GM18870 (cell line): ENCODE measurements around the gene ANKRD10.
"Not testable (repeated sequence)": the region's sequence is repeated elsewhere in the genome, so short reads cannot be mapped to it uniquely, and the experiment has no call there.

Experiments used
- ATAC-seq: cut with Tn5 transposase; IDR thresholded peaks from one replicate; pipeline ENCODE4 v1.9.1; 2021; ENCODE audit warnings: moderate library complexity; ENCODE audit not compliant: unreplicated experiment

The ANKRD10 gene

GRCh38 chr13:110915057-110915873, at the start of gene ANKRD10:
Gene ANKRD10, minus strand, starts transcription at chr13:110915069. Its CDS starts 135 bp downstream, at chr13:110914934.
- ATAC-seq, result peak; percentile 78

- no peak for ATAC-seq
Measured at GRCh38 chr13:110964229-110965037, 49.6 kb upstream of the ANKRD10 start.

DNA sequence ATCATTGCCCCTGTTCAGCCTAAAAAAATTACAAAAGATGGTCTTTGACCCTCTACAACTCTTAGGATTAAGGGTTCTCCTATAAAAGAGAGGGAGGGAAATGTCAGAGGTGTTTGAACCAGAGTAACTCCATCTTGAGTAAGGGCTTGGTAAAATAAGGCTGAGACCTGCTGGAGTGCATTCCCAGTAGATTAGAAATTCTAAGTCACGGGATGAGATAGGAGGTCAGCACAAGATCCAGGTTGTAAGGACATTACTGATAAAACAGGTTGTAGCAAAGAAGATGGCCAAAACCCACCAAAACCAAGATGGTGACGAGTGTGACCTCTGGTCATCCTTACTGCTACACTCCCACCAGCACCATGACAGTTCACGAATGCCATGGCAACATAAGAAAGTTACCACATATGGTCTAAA, 48.7 kb upstream of the ANKRD10 start:
- no peak for ATAC-seq

- ATAC-seq, result no peak
Measured at GRCh38 chr13:110961959-110962358, 47.1 kb upstream of the ANKRD10 start.

- ATAC-seq, result no peak
Measured at GRCh38 chr13:110960204-110960603, 45.3 kb upstream of the ANKRD10 start.

DNA sequence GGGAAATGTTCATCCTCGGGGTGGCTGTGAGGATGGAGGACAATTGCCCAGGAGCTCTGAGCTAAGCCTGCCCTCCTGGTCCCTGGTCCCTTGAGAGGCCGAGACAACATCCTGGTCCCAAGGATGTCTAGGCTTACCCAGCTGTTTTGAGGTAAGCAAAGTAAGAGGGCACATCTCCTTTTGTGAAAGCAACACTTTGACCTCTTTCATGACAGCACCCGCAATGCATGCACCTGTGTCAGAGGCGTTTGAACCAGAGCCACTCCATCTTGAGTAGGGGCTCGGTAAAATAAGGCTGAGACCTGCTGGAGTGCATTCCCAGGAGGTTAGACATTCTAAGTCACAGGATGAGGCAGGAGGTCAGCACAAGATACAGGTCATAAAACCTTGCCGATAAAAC, 43.1 kb upstream of the ANKRD10 start:
- no peak for ATAC-seq

- ATAC-seq, result no peak
Measured at GRCh38 chr13:110957181-110957884, 42.5 kb upstream of the ANKRD10 start.

- ATAC-seq, result not testable (repeated sequence)
Measured at GRCh38 chr13:110956216-110956615, 41.3 kb upstream of the ANKRD10 start.

DNA sequence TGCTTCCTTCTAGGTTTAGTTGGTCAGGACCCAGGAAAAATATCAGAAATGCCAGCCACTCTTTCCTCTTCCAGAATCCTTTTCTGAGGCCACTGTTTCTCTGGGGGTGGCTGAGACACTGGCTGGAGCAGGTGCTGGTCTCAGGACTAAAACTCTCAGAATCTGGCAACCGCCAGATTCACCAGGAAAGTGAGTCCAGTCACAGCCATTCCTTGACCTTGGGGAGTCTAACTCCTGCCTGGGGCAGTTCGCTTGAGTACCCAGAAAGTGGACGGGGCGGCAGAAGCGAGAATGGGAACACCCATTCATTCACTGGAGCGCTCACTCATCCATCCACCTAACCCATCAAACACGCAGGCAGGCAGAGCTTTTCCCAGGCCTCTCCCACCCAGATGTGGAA, 40.7 kb upstream of the ANKRD10 start:
- ATAC-seq, result not testable (repeated sequence)

DNA sequence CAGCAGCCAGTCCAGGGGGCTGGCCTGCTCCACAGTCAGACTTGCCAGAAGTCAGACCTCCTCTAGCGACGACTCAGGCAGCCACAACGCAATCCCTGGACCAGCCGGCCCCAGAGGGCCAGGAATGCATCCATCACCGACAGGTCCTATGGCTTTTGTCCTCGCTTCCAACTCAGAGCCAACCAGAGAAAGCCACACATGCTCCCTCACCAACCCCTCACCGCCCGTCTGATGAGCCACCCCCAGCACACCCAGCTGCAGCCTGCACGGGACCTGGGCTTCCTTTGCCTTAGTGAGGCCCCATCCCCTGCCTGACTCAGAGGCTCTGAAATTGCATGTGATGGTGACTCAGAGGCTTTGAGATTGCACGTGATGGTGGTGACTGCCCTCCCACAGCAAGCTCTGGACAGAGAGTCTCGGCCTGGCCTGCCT, 40.2 kb upstream of the ANKRD10 start:
- ATAC-seq, result peak; percentile 41

DNA sequence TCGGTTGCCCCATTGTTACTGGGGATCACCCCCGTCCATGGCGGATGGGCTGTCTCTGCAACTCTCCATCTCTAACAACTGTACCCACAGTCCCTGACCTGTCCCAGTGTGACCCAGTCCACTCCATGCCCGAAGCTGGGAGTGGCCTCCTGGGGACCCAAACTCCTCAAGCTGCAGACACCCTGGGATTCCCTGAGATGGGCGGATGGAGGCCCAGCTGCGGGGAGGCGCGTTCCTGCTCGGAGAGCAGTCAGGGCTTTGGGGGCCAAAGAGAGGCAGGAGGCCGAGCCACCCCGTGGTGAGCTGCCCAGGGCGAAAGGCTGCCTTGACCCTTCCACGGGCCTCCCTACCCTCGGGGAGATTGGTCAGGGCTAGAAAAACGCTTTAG, 39.7 kb upstream of the ANKRD10 start:
- not testable (repeated sequence) for ATAC-seq

DNA sequence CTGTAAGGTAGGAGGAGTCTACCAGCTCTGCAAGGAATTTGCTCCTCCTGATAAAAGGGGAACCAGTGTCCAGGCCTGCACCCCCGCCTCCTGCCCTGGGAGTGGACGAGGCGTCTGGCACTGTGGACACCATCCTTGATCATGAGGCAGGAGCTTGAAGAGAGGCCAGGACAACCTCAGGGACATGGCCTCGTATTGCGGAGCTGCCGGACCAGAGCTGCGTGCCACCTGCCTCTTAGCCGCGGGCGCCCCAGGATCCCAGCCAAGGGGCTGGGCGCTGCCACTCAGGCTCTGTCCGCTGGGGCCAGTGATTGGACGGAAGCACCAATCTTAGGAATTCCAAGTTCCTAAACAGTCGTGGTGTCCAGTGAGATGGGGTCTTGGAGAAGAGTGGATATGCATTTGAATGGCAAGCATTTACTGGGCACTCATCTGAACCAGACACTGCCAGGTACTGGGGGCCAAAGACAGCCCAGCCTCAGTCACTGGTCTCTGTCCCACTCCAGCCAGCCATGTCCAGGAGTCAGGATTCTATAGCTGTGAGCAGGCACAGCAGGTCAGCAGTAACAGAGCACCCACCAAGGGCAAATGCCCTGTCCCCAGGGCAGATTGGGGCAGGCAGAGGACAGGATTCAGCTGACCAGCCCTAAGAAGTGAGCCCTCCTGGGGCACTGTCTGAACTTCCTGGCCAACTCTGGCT, 39.1 kb upstream of the ANKRD10 start:
- no peak for ATAC-seq

DNA sequence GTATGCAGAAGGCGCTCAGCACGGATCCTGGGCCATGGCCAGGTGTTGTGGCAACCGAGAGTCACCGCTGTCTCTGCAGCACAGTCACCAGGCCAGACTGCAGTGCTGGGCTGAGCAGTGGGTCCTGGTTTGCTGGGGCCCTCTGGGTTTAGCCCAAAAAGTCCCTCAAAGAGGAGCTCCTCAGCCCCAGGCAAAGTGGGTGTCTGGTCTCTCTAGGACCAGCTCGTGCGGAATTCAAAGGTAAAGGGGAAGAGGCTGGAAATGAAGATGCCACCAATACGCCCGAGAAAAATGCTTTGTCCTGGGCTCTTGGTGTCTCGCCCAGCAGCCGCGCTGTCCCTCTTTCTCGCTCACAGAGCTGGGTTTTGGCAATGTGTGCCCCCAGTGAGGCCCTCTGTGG, 38.5 kb upstream of the ANKRD10 start:
- ATAC-seq, result no peak

DNA sequence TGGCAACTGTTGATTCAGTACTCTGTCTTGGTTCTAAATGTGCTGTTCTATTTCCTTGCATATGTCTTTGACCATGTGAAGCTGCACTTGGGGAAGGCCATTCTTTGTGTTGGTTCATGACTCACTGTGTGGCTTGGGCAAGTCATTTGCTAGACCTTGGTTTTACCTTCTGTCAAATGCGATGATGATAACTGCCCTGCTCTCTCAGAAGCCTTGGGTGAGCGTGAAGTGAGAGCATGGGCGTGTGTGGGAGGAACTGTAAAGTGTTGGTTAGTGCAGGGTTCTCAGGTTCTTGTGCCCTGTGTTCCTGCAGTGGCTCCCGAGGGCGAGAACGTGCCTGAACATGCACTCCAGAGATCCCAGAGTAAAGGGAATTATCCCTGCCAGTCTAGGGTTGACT, 37.3 kb upstream of the ANKRD10 start:
- peak; percentile 54 for ATAC-seq

GRCh38 chr13:110950819-110951570, 36.1 kb upstream of the ANKRD10 start:
- ATAC-seq, result no peak

DNA sequence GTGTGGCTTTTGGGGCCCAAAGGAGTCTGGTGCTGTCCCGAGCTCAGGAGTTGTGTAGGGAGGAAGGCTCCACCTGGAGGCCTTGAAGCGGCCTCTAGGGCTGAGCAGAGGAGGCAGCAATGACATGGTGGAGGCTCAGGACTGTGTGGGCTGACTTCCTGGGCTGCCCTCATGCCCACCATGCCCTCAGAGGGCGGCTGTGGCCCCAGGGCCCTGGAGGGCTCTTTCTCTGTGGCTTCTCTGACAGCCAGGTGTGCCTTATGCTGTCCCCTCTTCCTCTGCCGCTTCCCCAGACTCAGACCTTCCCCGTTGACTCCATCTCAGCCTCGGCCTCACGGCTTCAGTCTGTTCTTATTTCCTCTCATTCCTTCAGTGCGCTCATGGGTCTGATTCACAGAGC, 35.5 kb upstream of the ANKRD10 start:
- no peak for ATAC-seq

DNA sequence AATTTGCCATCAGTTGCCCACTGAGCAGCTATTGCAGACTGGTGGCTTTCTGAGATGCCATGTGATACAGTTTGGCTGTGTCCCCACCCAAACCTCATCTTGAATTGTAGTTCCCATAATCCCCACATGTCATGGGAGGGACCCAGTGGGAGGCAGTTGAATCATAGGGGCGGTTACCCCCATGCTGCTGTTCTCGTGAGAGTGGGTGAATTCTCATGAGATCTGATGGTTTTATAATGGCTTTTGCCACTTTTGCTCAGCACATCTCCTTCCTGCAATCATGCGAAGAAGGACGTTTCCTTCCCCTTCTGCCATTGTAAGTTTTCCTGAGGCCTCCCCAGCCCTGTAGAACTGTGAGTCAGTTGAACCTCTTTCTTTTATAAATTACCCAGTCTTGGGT, 34.8 kb upstream of the ANKRD10 start:
- ATAC-seq, result no peak

GRCh38 chr13:110949116-110949515, 34.2 kb upstream of the ANKRD10 start:
- ATAC-seq, result no peak

- not testable (repeated sequence) for ATAC-seq
Measured at GRCh38 chr13:110947338-110947737, 32.5 kb upstream of the ANKRD10 start.

DNA sequence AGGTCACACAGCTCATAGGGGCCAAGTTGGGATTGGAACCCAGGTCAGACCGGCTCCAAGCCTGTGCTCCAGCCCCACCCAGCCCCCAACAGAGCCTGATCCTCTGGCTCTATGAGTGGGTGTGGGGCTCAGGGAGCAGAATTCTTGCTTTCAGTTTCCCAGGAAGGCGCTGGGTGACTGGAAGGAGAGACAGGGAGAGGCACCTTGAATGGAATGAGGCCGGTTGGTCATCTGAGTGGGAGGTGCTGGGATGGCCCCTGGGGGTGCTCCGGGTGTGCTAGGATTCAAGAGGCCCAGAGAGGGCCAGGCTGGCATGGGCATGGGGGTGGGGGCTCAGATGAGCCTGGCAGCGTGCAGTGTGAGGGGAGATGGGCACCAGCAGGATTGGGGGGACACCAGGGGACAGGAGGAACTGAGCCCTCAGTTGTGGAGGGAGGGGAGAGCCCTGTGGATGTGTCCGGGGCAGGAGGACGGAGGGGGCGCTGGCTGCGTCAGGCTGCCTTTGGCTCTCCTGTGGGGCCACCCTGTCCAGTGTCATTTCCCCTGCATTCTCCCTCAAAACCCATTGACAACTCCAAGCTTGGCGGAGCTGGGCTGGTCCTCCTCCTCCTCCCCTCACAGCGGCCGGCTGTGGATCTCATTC, 31.2 kb upstream of the ANKRD10 start:
- no peak for ATAC-seq
